Endometrium (tissue), 2 donors: ENCODE data around the gene TMPRSS2.

Source experiments
- FAIRE-seq: peaks from 2 replicates; lab custom pipeline; 2012; peaks lifted over from hg19 to GRCh38; lab: Jason Lieb, UNC
- donor health status: control.
- donor health status: control.

The TMPRSS2 gene

GRCh38 chr21:41507521-41508414 lies at the start of gene TMPRSS2:
Gene TMPRSS2, minus strand, starts transcription at chr21:41508158. Its CDS starts 10,025 bp downstream, at chr21:41498133.
- FAIRE-seq = no peak

GRCh38 chr21:41555057-41555456 lies 47.1 kb upstream of the TMPRSS2 start:
- no peak for FAIRE-seq

- FAIRE-seq = no peak
These were observed 44.3 kb upstream of the TMPRSS2 start for GRCh38 chr21:41552254-41552653.

- FAIRE-seq = no peak
These were observed 40.8 kb upstream of the TMPRSS2 start for GRCh38 chr21:41548781-41549180.

GRCh38 chr21:41547111-41547510 lies 39.2 kb upstream of the TMPRSS2 start:
- FAIRE-seq = no peak

GRCh38 chr21:41545500-41546359 lies 37.8 kb upstream of the TMPRSS2 start:
- FAIRE-seq = no peak

- no peak for FAIRE-seq
These were observed 34.8 kb upstream of the TMPRSS2 start for GRCh38 chr21:41542727-41543126.

GRCh38 chr21:41537356-41537755 lies 29.4 kb upstream of the TMPRSS2 start:
- FAIRE-seq = no peak

GRCh38 chr21:41536827-41537103 lies 28.8 kb upstream of the TMPRSS2 start:
- no peak for FAIRE-seq

- FAIRE-seq = no peak
These were observed 28.3 kb upstream of the TMPRSS2 start for GRCh38 chr21:41536076-41536826.

- no peak for FAIRE-seq
These were observed 22.4 kb upstream of the TMPRSS2 start for GRCh38 chr21:41530366-41530765.

GRCh38 chr21:41529769-41530168 lies 21.8 kb upstream of the TMPRSS2 start:
- FAIRE-seq = no peak

GRCh38 chr21:41526478-41527087 lies 18.6 kb upstream of the TMPRSS2 start:
- FAIRE-seq = no peak

GRCh38 chr21:41523175-41523574 lies 15.2 kb upstream of the TMPRSS2 start:
- FAIRE-seq = no peak

- FAIRE-seq = no peak
These were observed 13.6 kb upstream of the TMPRSS2 start for GRCh38 chr21:41521489-41522027.

- no peak for FAIRE-seq
These were observed 12.8 kb upstream of the TMPRSS2 start for GRCh38 chr21:41520560-41521442.

GRCh38 chr21:41519806-41520559 lies 12.0 kb upstream of the TMPRSS2 start:
- no peak for FAIRE-seq

GRCh38 chr21:41518757-41519156 lies 10.8 kb upstream of the TMPRSS2 start:
- no peak for FAIRE-seq

- FAIRE-seq = no peak
These were observed 3.9 kb upstream of the TMPRSS2 start for GRCh38 chr21:41511858-41512257.

- FAIRE-seq = no peak
These were observed 2.5 kb upstream of the TMPRSS2 start for GRCh38 chr21:41510500-41510899.
